Measurements from ENCODE around the gene CCER1. TPM values are rescaled to one million over a fixed set of nuclear protein-coding genes. Genes with fewer than 3 reads are reported as not detected.

CCER1 gene
- total RNA-seq, 1 experiment from 2014 or later = not detected

GRCh38 chr12:90938451-90938850 lies 16.5 kb downstream of the CCER1 start:
- no peak overlapping the region for H2AK5ac ChIP-seq (ENCODE audit: insufficient read length, low read length)
- no peak overlapping the region for H3K18ac ChIP-seq (ENCODE audit: insufficient read length, low read depth, low read length)
- no peaks in the 10 kb centered on the region for H3K4me1 ChIP-seq (ENCODE audit: insufficient read depth, low read length)
- H2BK12ac ChIP-seq (ENCODE audit: insufficient read length, low read depth, low read length) = no peak overlapping the region
- H3K9me3 ChIP-seq (ENCODE audit: control insufficient read depth, low read depth, low read length) = no peaks in the 10 kb centered on the region
- no peak overlapping the region for H2BK5ac ChIP-seq (ENCODE audit: insufficient read length, low read length)
- H4K20me1 ChIP-seq (ENCODE audit: control insufficient read depth, insufficient read depth, insufficient read length) = no peaks in the 10 kb centered on the region
- no peak overlapping the region for H3K9ac ChIP-seq (ENCODE audit: extremely low read depth, insufficient read length, low read length)
- H4K91ac ChIP-seq (ENCODE audit: insufficient read length, low read depth, low read length) = no peak overlapping the region
- Mint-ChIP-seq H3K4me1 (no peaks in the 10 kb centered on the region), H3K4me3 (no peak overlapping the region), H3K9me3 (no peaks in the 10 kb centered on the region), H3K27me3 (ENCODE audit: low read depth) (no peaks in the 10 kb centered on the region), H3K36me3 (ENCODE audit: insufficient read depth in 1 of 3, low read depth in 3 of 3) (no peaks in the 10 kb centered on the region), H3K27ac (no peak overlapping the region)
- no peak overlapping the region for H3T11ph ChIP-seq (ENCODE audit: low read length)
- no peak overlapping the region for H3K27ac ChIP-seq (ENCODE audit: insufficient read length, low read depth, low read length)
- H3K4me2 ChIP-seq (ENCODE audit: insufficient read depth, insufficient read length, low read length) = no peak overlapping the region
- no peak overlapping the region for H3K4ac ChIP-seq (ENCODE audit: low read depth, low read length)
- no peak for DNase-seq
- H2BK120ac ChIP-seq (ENCODE audit: low read depth, low read length, poor library complexity, severe bottlenecking) = no peak overlapping the region
- WGBS (ENCODE audit: extremely low coverage, insufficient read length, low lambda C conversion rate) = no CpG with 5 or more reads among the region's 6 CpGs
- no peaks in the 10 kb centered on the region for H3K79me2 ChIP-seq (ENCODE audit: insufficient read depth, low read length)
- no peaks in the 10 kb centered on the region for H3K79me1 ChIP-seq (ENCODE audit: insufficient read depth, low read depth, low read length, poor library complexity, severe bottlenecking)
- no peaks in the 10 kb centered on the region for H3K23me2 ChIP-seq (ENCODE audit: insufficient read length, low read depth, low read length, poor library complexity, severe bottlenecking)
- H4K5ac ChIP-seq (ENCODE audit: insufficient read length, low read depth, low read length) = no peak overlapping the region
- H3K14ac ChIP-seq (ENCODE audit: insufficient read depth, low read length) = no peak overlapping the region
- H3K27me3 ChIP-seq (ENCODE audit: insufficient read depth, low read length) = no peaks in the 10 kb centered on the region
- H2AFZ ChIP-seq (ENCODE audit: low read length) = no peak overlapping the region
- H4K8ac ChIP-seq (replicated peaks; ENCODE audit: insufficient read length, low read depth, low read length) = no peak overlapping the region
- no peak overlapping the region for H3K56ac ChIP-seq (ENCODE audit: insufficient read length, low read depth, low read length)
- no peak overlapping the region for H3K23ac ChIP-seq (ENCODE audit: insufficient read length, low read depth, low read length)
- no peak overlapping the region for H2BK15ac ChIP-seq (ENCODE audit: low read depth, low read length)
- no peak for TF ChIP-seq CTCF (conservative IDR thresholded peaks at IDR 0.05)
- no peak overlapping the region for H2BK20ac ChIP-seq (ENCODE audit: low read depth, low read length, poor library complexity, severe bottlenecking)

Data from H9 (cell line).